ENCODE data around the gene CPZ. TPM values are rescaled to one million over a fixed set of nuclear protein-coding genes. Genes with fewer than 3 reads are reported as not detected.

The CPZ gene
- total RNA-seq, 2 donors from 2014 or later: not detected

DNA sequence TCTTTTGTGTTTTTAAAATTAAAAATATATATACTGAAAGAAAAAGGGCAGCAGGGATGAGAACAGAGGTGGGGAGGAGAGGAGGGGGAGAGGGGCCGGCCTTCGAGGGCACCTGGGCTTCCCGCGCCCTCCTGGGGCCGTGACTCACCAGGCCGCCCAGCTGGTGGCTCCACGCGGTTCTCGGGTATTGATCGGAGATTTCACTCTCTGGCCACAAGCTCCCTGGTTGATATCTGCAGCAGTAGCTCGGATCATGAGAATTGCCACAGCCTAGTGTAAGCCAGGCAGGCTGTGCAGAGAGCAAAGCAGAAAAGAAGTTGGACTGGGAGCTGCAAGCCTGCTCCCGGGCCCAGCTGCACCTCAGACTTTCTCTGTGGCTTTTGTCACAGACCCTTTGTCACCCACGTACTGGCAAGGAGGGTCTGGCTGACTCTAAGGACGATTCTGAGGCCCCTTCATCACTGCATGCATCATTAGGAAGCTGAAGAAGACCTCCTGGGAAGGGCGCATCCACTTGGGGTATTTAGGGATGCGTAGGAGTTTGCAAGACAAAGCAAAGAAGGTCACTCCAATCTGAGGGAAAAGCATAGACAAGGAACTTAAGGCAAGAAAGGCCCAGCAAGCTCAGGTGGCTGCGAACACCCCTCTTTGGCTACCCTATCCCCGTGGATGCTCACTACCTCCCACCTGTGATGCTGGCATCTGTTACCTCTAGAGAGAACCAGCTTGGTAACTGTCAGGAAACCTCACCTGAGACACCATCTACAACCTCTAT, 71.7 kb downstream of the CPZ start:
- ATAC-seq (replicated peaks in 1 of 2) (no peak), DNase-seq (no peak)
- Mint-ChIP-seq H3K4me1 (ENCODE audit: low read depth) (no peaks in the 10 kb centered on the region), H3K27ac (no peak overlapping the region), H3K27me3 (ENCODE audit: low read depth) (peaks cover 12% of the 10 kb centered on the region), H3K36me3 (ENCODE audit: insufficient read depth in 2 of 2) (no peaks in the 10 kb centered on the region), H3K4me3 (no peak overlapping the region), H3K9me3 (no peaks in the 10 kb centered on the region)

DNA sequence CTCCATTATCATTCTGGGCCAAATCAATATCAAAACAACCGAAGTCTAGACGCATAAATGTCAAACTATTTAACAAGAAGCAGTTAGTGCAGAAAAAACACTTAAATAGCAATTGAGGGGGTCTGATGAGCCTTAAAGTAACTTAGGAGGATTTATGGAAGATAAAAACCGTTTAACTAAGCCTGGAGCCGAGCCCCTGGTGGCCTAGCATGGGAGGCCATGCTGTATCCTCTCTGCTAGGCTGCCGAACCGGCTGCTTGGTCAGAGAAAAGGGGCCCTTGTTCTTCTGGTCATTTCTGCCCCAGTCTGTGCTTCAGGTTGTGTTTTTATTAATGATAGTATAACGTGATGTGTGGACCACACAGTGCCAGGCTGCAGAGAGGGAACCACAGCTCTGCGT, 72.4 kb downstream of the CPZ start:
- H3K36me3 Mint-ChIP-seq (ENCODE audit: insufficient read depth in 2 of 2): no peaks in the 10 kb centered on the region
- ATAC-seq (replicated peaks in 1 of 2): no peak
- H3K27ac Mint-ChIP-seq: no peak overlapping the region

DNA sequence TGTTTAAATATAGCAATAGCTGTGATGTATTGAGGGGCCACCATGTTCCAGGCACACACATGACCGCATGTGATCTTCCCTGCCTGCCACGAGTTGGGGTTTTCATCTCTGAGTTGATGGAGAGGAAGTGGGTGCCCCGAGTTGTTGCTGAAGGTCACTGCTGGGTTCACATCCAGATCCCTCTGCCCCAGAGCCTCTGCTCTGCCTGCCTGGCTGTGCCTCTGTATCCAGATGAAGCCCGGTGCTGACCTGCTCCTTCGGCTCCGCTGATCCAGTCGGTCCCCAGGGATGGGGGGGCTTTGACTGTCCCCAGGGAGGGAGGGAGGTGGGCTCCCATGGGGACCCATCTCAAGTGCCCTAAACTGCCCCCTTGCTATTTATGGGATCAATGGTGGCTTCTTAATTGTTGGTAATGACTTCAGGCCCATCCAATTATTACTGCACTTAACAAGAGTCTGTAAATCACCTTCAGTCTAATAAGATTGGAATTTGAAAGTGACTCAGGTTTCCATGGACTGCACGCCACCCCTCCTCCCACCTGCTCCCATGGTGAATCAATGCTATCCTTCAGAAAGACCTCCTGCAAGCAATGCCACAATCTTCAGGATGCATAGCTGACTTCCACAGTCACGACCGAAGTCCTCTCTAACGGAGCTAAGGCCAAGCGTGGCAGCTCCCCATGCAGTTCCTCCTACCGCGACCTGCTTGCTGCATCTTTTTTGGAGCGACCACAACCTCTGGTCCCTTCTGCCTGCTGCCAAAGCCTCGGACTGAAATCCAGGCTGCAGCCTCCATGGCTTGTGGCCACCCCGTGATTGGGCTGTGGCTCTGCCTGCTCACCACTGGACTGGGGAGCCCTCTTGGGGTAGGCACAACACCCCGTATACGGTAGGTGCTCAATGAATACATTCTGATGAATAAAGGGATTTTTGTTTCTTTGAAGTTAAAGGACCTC, 73.1 kb downstream of the CPZ start:
- no peak overlapping the region for H3K4me3 Mint-ChIP-seq
- H3K9me3 Mint-ChIP-seq: no peaks in the 10 kb centered on the region
- no peak for DNase-seq
- no peaks in the 10 kb centered on the region for H3K4me1 Mint-ChIP-seq (ENCODE audit: low read depth)
- H3K27ac Mint-ChIP-seq: no peak overlapping the region
- H3K27me3 Mint-ChIP-seq (ENCODE audit: low read depth): peaks cover 8% of the 10 kb centered on the region
- ATAC-seq (replicated peaks in 1 of 2): no peak
- H3K36me3 Mint-ChIP-seq (ENCODE audit: insufficient read depth in 2 of 2): no peaks in the 10 kb centered on the region

More for the DNA sequence above, 72.4 kb downstream of the CPZ start:
- Mint-ChIP-seq H3K4me3 (no peak overlapping the region), H3K9me3 (no peaks in the 10 kb centered on the region), H3K27me3 (ENCODE audit: low read depth) (peaks cover 12% of the 10 kb centered on the region), H3K4me1 (ENCODE audit: low read depth) (no peaks in the 10 kb centered on the region)
- DNase-seq: no peak

DNA sequence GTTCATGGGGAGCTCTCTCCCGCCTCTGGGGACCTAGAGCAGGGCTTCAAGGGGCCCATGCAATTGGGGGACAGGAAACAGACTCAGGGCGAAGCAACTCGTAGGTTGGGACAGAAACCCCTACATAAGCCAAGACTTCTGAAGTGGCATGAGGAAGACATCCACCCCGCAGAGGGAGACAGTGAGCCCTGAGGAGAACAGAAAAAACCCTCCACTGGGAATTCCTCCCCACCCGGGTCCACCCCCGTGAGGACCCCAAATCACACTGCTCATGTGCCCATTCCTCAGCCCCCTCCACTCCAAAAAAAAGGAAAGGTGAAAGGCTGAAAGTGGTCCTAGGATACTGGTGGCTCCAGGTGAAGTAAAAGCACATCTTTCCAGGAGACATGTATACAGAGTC, 74.0 kb downstream of the CPZ start:
- no peaks in the 10 kb centered on the region for H3K4me1 Mint-ChIP-seq (ENCODE audit: low read depth)
- no peak overlapping the region for H3K27ac Mint-ChIP-seq

More for the DNA sequence above, 74.0 kb downstream of the CPZ start:
- H3K9me3 Mint-ChIP-seq: no peaks in the 10 kb centered on the region
- no peak overlapping the region for H3K4me3 Mint-ChIP-seq
- no peaks in the 10 kb centered on the region for H3K36me3 Mint-ChIP-seq (ENCODE audit: insufficient read depth in 2 of 2)
- no peak for DNase-seq
- peaks cover 8% of the 10 kb centered on the region for H3K27me3 Mint-ChIP-seq (ENCODE audit: low read depth)
- no peak for ATAC-seq (replicated peaks in 1 of 2)

Other genes starting within 250 kb of the CPZ start
- 10 to 100 TPM; 22.2 to 31.2 TPM for gene ACOX3, start 152.0 kb upstream of the CPZ start, total RNA-seq
- 10 to 100 TPM; 26.7 TPM for gene TRMT44, start 152.0 kb upstream of the CPZ start, total RNA-seq
- not detected for gene GPR78, start 12.4 kb upstream of the CPZ start, total RNA-seq